SJSA1 (cell line): ENCODE data around the gene ALDH3A2. TPM values are rescaled to one million over a fixed set of nuclear protein-coding genes. Genes with fewer than 3 reads are reported as not detected.
A peak's percentile ranks its signal among the peaks of the same experiment; 100 is the strongest.

Source experiments
- DNase-seq, 2 experiments: peaks; one replicate each; pipeline ENCODE4 v3.0.0-alpha.2; 2015 to 2020; ENCODE audit warnings: low spot score in 2 of 2, low read depth in 1 of 2
- H3K27ac ChIP-seq: fragments of 250-450 bp; sonication (Bioruptor Pico); 2 replicates; pipeline ENCODE4 v1.5.1; 2020; ENCODE audit warnings: mild to moderate bottlenecking, moderate library complexity
- H3K27me3 ChIP-seq: fragments of 250-450 bp; sonication (Bioruptor Pico); replicated peaks from 2 replicates; pipeline ENCODE4 v1.5.1; 2020; ENCODE audit warnings: mild to moderate bottlenecking, moderate library complexity
- H3K36me3 ChIP-seq: fragments of 250-450 bp; sonication (Bioruptor Pico); 2 replicates; pipeline ENCODE4 v1.5.1; 2020; ENCODE audit warnings: mild to moderate bottlenecking
- H3K4me1 ChIP-seq: fragments of 250-450 bp; sonication (Bioruptor Pico); replicated peaks from 2 replicates; pipeline ENCODE4 v1.6.1; 2021; ENCODE audit warnings: mild to moderate bottlenecking
- H3K4me3 ChIP-seq: fragments of 250-450 bp; sonication (Bioruptor Pico); 2 replicates; pipeline ENCODE4 v1.5.1; 2020; ENCODE audit warnings: mild to moderate bottlenecking
- H3K9me3 ChIP-seq: fragments of 250-450 bp; sonication (Bioruptor Pico); replicated peaks from 2 replicates; pipeline ENCODE4 v1.5.1; 2020; ENCODE audit warnings: mild to moderate bottlenecking
- total RNA-seq: library from RNA; depleted of rRNA; stranded (reverse); fragments of >200 nt; shearing (Covaris generic); gene quantifications from 2 replicates; pipeline ENCODE4 v1.2.3, GENCODE V29; 2014

Gene ALDH3A2
- total RNA-seq, 1 experiment from 2014 or later: 22.1 TPM

DNA sequence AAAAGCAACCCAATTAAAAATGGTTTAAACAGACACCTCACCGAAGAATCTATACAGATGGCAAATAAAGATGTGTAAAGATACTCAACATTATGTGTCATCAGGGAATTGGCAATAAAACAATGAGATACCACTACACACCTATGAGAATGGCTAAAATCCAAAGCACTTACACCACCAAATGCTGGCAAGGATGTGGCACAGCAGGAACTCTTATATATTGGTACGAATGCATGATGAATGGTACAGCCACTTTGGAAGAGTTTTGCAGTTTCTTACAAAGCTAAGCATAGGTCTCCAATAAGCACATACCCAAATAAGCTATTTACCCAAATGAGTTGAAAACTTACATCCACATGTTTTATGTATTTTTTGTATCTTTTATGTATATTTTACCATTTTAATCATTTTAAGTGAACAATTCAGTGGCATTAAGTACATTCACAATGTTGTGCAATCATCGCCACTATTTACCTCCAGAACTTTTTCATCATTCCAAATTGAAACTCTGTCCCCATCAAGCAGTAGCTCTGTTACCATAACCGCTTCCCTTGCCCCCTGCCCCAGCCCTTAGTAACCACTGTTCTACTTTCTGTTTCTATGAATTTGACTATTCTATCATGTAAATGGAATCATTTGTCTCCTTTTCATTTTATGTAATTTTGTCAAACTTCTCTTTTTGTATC is 6.7 kb upstream of the ALDH3A2 start:
- Histone ChIP-seq H3K9me3 (no peaks in the 10 kb centered on the region), H3K27ac (no peak overlapping the region), H3K4me3 (no peak overlapping the region), H3K4me1 (peaks cover 2% of the 10 kb centered on the region; the same call in 1 of the 2 replicates), H3K36me3 (no peaks in the 10 kb centered on the region), H3K27me3 (peaks cover 15% of the 10 kb centered on the region)
- DNase-seq: no peak

GRCh38 chr17:19642373-19642893 is 6.1 kb upstream of the ALDH3A2 start:
- Histone ChIP-seq H3K27me3 (peaks cover 15% of the 10 kb centered on the region), H3K9me3 (no peaks in the 10 kb centered on the region), H3K27ac (no peak overlapping the region), H3K36me3 (no peaks in the 10 kb centered on the region), H3K4me1 (peaks cover 8% of the 10 kb centered on the region), H3K4me3 (no peak overlapping the region)
- no peak for DNase-seq

- DNase-seq: no peak
- peaks cover 15% of the 10 kb centered on the region for H3K27me3 ChIP-seq
- H3K4me1 ChIP-seq: peaks cover 28% of the 10 kb centered on the region
- H3K27ac ChIP-seq: no peak overlapping the region
- H3K4me3 ChIP-seq: no peak overlapping the region
- no peaks in the 10 kb centered on the region for H3K9me3 ChIP-seq
- H3K36me3 ChIP-seq: no peaks in the 10 kb centered on the region
These were observed 3.9 kb upstream of the ALDH3A2 start for GRCh38 chr17:19644493-19645210.

DNA sequence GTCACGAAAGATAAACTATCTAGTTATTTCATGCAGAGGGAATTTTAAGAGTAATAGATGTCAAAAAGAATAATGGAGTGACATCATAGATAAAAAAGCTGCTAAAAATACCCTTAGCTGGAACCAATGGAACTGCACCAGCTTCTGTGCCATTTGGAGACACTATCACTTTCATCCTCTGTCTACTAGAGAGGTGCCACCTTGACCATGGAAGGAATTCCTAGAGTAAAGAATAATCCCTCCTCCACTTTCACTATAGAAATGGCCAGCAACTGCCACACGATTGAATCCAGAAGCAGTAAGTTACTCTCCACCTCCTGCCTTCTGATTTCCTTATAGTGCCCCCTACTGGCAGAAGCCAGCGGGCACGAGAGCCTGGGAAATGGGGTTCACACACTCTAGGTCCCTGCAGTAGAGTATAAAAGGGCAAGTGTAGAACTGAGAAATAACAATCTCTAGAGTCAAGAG is 2.8 kb upstream of the ALDH3A2 start:
- DNase-seq: no peak
- Histone ChIP-seq H3K27ac (no peak overlapping the region), H3K27me3 (peaks cover 11% of the 10 kb centered on the region), H3K9me3 (no peaks in the 10 kb centered on the region), H3K4me3 (no peak overlapping the region), H3K36me3 (no peaks in the 10 kb centered on the region), H3K4me1 (peaks cover 38% of the 10 kb centered on the region)

- peaks cover 9% of the 10 kb centered on the region; the same call in 1 of the 2 replicates for H3K27me3 ChIP-seq
- H3K4me1 ChIP-seq: peaks cover 45% of the 10 kb centered on the region
- H3K4me3 ChIP-seq: no peak overlapping the region
- H3K9me3 ChIP-seq: no peaks in the 10 kb centered on the region
- no peak overlapping the region for H3K27ac ChIP-seq
- H3K36me3 ChIP-seq: no peaks in the 10 kb centered on the region
- DNase-seq: no peak
These were observed 1.5 kb upstream of the ALDH3A2 start for GRCh38 chr17:19646788-19647696.

GRCh38 chr17:19647697-19648474 is 665 bp upstream of the ALDH3A2 start:
- Histone ChIP-seq H3K36me3 (no peaks in the 10 kb centered on the region), H3K27ac (peak overlapping the region; percentile 16), H3K9me3 (no peaks in the 10 kb centered on the region), H3K27me3 (peaks cover 9% of the 10 kb centered on the region; the same call in 1 of the 2 replicates), H3K4me1 (peaks cover 45% of the 10 kb centered on the region), H3K4me3 (peak overlapping the region; percentile 50)
- DNase-seq: peak; percentile 59 to 66

DNA sequence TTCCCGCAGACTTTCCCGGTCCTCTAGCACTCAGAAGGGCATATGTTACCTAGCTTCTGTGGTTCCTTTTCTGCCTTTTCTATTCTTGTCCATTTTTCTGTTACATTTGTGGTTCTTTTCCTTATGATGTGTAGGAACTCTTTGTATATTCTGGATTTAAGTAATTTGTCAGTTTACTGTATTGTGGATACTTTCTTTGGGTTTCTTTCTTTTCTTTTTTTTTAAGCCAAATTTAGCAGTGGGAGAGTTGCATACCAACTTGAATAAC is 657 bp downstream of the ALDH3A2 start:
- no peak overlapping the region for H3K27ac ChIP-seq
- no peaks in the 10 kb centered on the region for H3K36me3 ChIP-seq
- H3K9me3 ChIP-seq: no peaks in the 10 kb centered on the region
- H3K4me1 ChIP-seq: peaks cover 45% of the 10 kb centered on the region
- peak overlapping the region; percentile 50 for H3K4me3 ChIP-seq
- DNase-seq: peak in 1 of 2 experiments; percentile 5
- H3K27me3 ChIP-seq: peaks cover 8% of the 10 kb centered on the region; the same call in 1 of the 2 replicates

GRCh38 chr17:19650826-19651225 is 2.3 kb downstream of the ALDH3A2 start:
- Histone ChIP-seq H3K27me3 (no peaks in the 10 kb centered on the region), H3K36me3 (no peaks in the 10 kb centered on the region), H3K4me1 (peaks cover 45% of the 10 kb centered on the region), H3K27ac (no peak overlapping the region), H3K4me3 (no peak overlapping the region), H3K9me3 (no peaks in the 10 kb centered on the region)
- DNase-seq: peak in 1 of 2 experiments; percentile 40

- H3K4me1 ChIP-seq: peaks cover 45% of the 10 kb centered on the region
- no peak overlapping the region for H3K4me3 ChIP-seq
- H3K36me3 ChIP-seq: no peaks in the 10 kb centered on the region
- DNase-seq: no peak
- H3K27me3 ChIP-seq: no peaks in the 10 kb centered on the region
- H3K9me3 ChIP-seq: no peaks in the 10 kb centered on the region
- no peak overlapping the region for H3K27ac ChIP-seq
These were observed 3.1 kb downstream of the ALDH3A2 start for GRCh38 chr17:19651451-19652238.

GRCh38 chr17:19652595-19652994 is 4.0 kb downstream of the ALDH3A2 start:
- Histone ChIP-seq H3K27ac (no peak overlapping the region), H3K27me3 (no peaks in the 10 kb centered on the region), H3K4me3 (no peak overlapping the region), H3K36me3 (no peaks in the 10 kb centered on the region), H3K4me1 (peaks cover 36% of the 10 kb centered on the region), H3K9me3 (no peaks in the 10 kb centered on the region)
- DNase-seq: no peak

DNA sequence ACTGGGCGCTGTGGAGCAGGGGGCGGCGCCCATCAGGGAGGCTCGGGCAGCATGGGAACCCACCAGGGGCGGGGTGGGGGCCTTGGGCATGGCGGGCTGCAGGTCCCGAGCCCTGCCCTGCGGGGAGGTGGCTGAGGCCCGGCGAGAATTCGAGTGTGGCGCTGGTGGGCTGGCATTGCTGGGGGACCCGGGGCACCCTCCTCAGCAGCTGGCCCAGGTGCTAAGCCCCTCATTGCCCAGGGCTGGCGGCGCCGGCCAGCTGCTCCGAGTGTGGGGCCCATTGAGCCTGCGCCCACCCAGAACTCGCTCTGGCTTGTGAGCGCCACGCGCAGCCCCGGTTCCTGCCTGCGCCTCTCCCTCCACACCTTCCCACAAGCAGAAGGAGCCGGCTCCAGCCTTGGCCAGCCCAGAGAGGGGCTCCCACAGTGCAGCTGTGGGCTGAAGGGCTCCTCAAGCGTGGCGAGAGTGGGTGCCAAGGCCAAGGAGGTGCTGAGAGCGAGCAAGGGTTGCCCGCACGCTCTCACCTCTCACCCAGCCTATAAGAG is 5.9 kb downstream of the ALDH3A2 start:
- Histone ChIP-seq H3K4me3 (no peak overlapping the region), H3K9me3 (no peaks in the 10 kb centered on the region), H3K27me3 (no peaks in the 10 kb centered on the region), H3K36me3 (no peaks in the 10 kb centered on the region), H3K27ac (no peak overlapping the region), H3K4me1 (peaks cover 19% of the 10 kb centered on the region)
- no peak for DNase-seq

GRCh38 chr17:19654896-19655295 is 6.3 kb downstream of the ALDH3A2 start:
- Histone ChIP-seq H3K27me3 (no peaks in the 10 kb centered on the region), H3K9me3 (no peaks in the 10 kb centered on the region), H3K4me1 (peaks cover 14% of the 10 kb centered on the region), H3K36me3 (no peaks in the 10 kb centered on the region), H3K27ac (no peak overlapping the region), H3K4me3 (no peak overlapping the region)
- DNase-seq: no peak
